ENCODE measurements around the gene BTBD18. TPM values are rescaled to one million over a fixed set of nuclear protein-coding genes. Genes with fewer than 3 reads are reported as not detected.

The BTBD18 gene
- total and polyA plus RNA-seq, 2 of the 13 experiments (the other 11 are each of a cell fraction or from before 2014, with no cell fraction given): not detected

DNA sequence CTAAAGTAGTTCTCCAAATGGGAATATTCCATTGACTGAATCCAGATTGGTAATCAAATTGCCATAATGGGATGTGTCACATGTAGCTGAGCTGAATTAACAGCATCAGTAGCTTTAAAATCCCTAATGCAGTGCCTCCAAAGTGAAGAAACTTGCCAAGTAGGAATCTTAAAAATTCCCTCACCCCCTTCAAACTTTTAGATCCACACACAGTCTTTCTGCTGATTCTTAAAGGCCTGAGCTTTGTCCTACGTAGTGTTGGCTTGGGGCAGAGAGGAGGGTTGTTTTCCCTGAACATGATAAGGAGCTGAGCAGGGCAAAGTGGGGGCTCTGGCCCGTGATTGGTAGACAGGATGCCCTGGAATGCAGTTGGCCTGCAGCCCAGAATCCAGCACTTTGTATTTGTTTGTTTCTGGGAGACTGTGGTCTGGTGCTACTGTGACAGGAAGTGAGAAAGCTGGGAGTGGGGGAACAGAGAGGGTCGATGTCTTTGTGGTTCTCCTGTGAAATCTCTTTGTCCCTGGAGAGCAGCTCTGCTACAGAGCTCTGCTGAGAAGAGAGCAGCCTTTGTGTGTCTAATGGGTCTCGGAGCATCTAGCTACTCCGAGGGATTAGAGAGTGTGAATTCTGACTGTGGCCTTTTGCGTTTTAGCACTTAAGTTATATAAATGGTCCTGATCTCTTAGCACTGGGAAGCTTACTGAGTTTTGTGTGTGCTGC, 26.9 kb upstream of the BTBD18 start (continued):
- TF ChIP-seq ZNF850 (CRISPR knock-in tag; conservative IDR thresholded peaks at IDR 0.05) (no peak), ZNF512 (CRISPR knock-in tag; IDR thresholded peaks at IDR 0.05) (no peak), AGO1 (IDR thresholded peaks at IDR 0.05; ENCODE audit: low read depth, low read length, poor library complexity, severe bottlenecking) (no peak), ZNF205 (CRISPR knock-in tag; IDR thresholded peaks at IDR 0.05) (0 out of 2 replicates have a peak, but pooled peaks have one; percentile 27), KLF15 (CRISPR knock-in tag; IDR thresholded peaks at IDR 0.05; ENCODE audit: borderline replicate concordance) (no peak), SNRNP70 (IDR thresholded peaks at IDR 0.05; ENCODE audit: low read depth, low read length) (no peak), KLF13 (CRISPR knock-in tag; IDR thresholded peaks at IDR 0.05) (no peak), ZNF746 (CRISPR knock-in tag; IDR thresholded peaks at IDR 0.05) (peak; percentile 86; the same call in 1 of the 2 replicates), ZNF790 (CRISPR knock-in tag; IDR thresholded peaks at IDR 0.05; ENCODE audit: borderline replicate concordance) (no peak; the same call in 1 of the 2 replicates), FOXK1 (CRISPR knock-in tag; IDR thresholded peaks at IDR 0.05; ENCODE audit: borderline replicate concordance, low read depth) (peak; percentile 79; the same call in 1 of the 2 replicates), ZNF577 (CRISPR knock-in tag; IDR thresholded peaks at IDR 0.05; ENCODE audit: borderline replicate concordance, low read depth) (no peak), TBX2 (CRISPR knock-in tag; IDR thresholded peaks at IDR 0.05; ENCODE audit: borderline replicate concordance) (peak; percentile 94), CC2D1A (CRISPR knock-in tag; IDR thresholded peaks at IDR 0.05) (no peak), AGO2 (optimal IDR thresholded peaks at IDR 0.05; ENCODE audit: low read depth, low read length) (no peak), JUNB (CRISPR knock-in tag; IDR thresholded peaks at IDR 0.05; ENCODE audit: borderline replicate concordance) (no peak), TAF1 (CRISPR knock-in tag; IDR thresholded peaks at IDR 0.05) (no peak), ZSCAN9 (CRISPR knock-in tag; IDR thresholded peaks at IDR 0.05; ENCODE audit: borderline replicate concordance) (peak; percentile 48; the same call in 1 of the 2 replicates), ZSCAN29 (CRISPR knock-in tag; conservative IDR thresholded peaks at IDR 0.05) (no peak), NFE2L2 (IDR thresholded peaks at IDR 0.05; ENCODE audit: low read length) (no peak), BRF2 (CRISPR knock-in tag; IDR thresholded peaks at IDR 0.05) (no peak), HES4 (CRISPR knock-in tag; IDR thresholded peaks at IDR 0.05; ENCODE audit: borderline replicate concordance) (no peak)
- TF ChIP-seq, protein P1, sequence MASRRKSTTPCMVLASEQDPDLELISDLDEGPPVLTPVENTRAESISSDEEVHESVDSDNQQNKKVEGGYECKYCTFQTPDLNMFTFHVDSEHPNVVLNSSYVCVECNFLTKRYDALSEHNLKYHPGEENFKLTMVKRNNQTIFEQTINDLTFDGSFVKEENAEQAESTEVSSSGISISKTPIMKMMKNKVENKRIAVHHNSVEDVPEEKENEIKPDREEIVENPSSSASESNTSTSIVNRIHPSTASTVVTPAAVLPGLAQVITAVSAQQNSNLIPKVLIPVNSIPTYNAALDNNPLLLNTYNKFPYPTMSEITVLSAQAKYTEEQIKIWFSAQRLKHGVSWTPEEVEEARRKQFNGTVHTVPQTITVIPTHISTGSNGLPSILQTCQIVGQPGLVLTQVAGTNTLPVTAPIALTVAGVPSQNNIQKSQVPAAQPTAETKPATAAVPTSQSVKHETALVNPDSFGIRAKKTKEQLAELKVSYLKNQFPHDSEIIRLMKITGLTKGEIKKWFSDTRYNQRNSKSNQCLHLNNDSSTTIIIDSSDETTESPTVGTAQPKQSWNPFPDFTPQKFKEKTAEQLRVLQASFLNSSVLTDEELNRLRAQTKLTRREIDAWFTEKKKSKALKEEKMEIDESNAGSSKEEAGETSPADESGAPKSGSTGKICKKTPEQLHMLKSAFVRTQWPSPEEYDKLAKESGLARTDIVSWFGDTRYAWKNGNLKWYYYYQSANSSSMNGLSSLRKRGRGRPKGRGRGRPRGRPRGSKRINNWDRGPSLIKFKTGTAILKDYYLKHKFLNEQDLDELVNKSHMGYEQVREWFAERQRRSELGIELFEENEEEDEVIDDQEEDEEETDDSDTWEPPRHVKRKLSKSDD (CRISPR knock-in tag; IDR thresholded peaks at IDR 0.05; ENCODE audit: low read depth): no peak
- TF ChIP-seq, protein P2, sequence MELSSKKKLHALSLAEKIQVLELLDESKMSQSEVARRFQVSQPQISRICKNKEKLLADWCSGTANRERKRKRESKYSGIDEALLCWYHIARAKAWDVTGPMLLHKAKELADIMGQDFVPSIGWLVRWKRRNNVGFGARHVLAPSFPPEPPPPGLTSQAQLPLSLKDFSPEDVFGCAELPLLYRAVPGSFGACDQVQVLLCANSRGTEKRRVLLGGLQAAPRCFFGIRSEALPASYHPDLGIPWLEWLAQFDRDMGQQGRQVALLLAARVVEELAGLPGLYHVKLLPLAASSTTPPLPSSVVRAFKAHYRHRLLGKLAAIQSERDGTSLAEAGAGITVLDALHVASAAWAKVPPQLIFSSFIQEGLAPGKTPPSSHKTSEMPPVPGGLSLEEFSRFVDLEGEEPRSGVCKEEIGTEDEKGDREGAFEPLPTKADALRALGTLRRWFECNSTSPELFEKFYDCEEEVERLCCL (CRISPR knock-in tag; IDR thresholded peaks at IDR 0.05; ENCODE audit: borderline replicate concordance): no peak

Measured in HepG2 (cell line).